Measurements from ENCODE around the gene ZNF76. TPM values are rescaled to one million over a fixed set of nuclear protein-coding genes. Genes with fewer than 3 reads are reported as not detected.
A peak's percentile ranks its signal among the peaks of the same experiment; 100 is the strongest.

The ZNF76 gene
- total RNA-seq, 1 donor from 2014 or later, result 26.4 TPM

DNA sequence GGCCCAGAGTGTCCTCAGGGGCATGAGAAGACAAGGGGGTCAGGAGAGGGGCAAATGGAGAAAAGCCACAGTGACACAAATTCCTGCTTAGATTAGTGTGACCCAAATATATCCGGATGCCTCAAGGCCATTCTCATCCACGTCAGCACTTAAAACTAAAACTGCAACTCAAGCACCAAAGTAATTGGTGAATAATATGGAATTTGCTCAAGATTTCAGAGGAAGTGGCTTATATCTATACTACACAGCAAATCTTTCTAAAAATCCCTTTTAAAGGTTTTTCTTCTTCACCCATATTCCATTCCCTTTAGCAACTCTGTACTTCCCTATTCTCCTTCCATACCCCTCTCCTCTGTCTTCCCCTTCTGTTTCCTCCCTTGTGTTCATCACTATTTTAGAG is 53.3 kb downstream of the ZNF76 start:
- no peaks in the 10 kb centered on the region for H3K9me3 Mint-ChIP-seq (ENCODE audit: unreplicated experiment)
- no peaks in the 10 kb centered on the region for H3K27me3 Mint-ChIP-seq (ENCODE audit: unreplicated experiment)
- no peak for DNase-seq (ENCODE audit: low spot score)
- H3K4me3 Mint-ChIP-seq (ENCODE audit: unreplicated experiment), result no peak overlapping the region
- TF ChIP-seq, protein P1, sequence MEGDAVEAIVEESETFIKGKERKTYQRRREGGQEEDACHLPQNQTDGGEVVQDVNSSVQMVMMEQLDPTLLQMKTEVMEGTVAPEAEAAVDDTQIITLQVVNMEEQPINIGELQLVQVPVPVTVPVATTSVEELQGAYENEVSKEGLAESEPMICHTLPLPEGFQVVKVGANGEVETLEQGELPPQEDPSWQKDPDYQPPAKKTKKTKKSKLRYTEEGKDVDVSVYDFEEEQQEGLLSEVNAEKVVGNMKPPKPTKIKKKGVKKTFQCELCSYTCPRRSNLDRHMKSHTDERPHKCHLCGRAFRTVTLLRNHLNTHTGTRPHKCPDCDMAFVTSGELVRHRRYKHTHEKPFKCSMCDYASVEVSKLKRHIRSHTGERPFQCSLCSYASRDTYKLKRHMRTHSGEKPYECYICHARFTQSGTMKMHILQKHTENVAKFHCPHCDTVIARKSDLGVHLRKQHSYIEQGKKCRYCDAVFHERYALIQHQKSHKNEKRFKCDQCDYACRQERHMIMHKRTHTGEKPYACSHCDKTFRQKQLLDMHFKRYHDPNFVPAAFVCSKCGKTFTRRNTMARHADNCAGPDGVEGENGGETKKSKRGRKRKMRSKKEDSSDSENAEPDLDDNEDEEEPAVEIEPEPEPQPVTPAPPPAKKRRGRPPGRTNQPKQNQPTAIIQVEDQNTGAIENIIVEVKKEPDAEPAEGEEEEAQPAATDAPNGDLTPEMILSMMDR (IDR thresholded peaks at IDR 0.05; ENCODE audit: unreplicated experiment), result no peak
- no peak overlapping the region for H3K27ac Mint-ChIP-seq (ENCODE audit: unreplicated experiment)
- H3K4me1 Mint-ChIP-seq (ENCODE audit: unreplicated experiment), result peaks cover 42% of the 10 kb centered on the region
- peaks cover 5% of the 10 kb centered on the region for H3K36me3 Mint-ChIP-seq (ENCODE audit: low read depth, unreplicated experiment)

DNA sequence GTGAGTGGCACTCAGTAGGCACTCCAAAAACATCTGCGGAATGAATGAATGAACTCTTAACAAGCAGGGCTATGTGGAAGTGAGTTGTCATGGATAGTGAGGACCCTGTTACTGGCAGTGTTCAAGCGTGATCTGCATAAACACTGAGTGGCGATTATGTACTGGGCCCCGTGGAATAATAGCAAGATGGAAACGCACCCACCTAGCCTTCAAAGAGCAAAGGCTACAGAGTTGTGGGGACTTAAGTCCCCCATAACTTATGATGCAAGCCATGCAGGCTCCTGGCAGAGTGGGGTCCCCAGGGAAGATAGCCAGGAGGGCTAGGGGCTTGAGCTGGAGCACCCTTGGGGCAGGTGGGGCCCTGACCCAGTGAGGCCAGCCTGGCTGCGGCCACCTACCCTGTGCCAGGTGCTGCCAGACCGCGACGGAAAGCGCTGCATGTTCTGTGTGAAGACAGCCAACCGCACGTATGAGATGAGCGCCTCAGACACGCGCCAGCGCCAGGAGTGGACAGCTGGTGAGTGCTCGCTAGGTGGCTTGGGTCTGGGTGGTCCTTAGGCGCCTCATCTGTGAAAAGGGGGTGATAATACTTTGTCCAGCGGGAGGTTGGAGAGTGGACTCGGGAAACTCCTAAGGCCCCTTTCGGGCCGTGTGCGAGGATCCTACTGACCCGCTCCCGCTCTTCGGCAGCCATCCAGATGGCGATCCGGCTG is 58.1 kb downstream of the ZNF76 start:
- TF ChIP-seq, protein P1 (IDR thresholded peaks at IDR 0.05; ENCODE audit: unreplicated experiment), result no peak
- H3K27me3 Mint-ChIP-seq (ENCODE audit: unreplicated experiment), result no peaks in the 10 kb centered on the region
- no peak for DNase-seq (ENCODE audit: low spot score)
- peaks cover 30% of the 10 kb centered on the region for H3K36me3 Mint-ChIP-seq (ENCODE audit: low read depth, unreplicated experiment)
- no peak overlapping the region for H3K27ac Mint-ChIP-seq (ENCODE audit: unreplicated experiment)
- H3K9me3 Mint-ChIP-seq (ENCODE audit: unreplicated experiment), result no peaks in the 10 kb centered on the region
- peaks cover 18% of the 10 kb centered on the region for H3K4me1 Mint-ChIP-seq (ENCODE audit: unreplicated experiment)
- H3K4me3 Mint-ChIP-seq (ENCODE audit: unreplicated experiment), result peak overlapping the region; percentile 87

DNA sequence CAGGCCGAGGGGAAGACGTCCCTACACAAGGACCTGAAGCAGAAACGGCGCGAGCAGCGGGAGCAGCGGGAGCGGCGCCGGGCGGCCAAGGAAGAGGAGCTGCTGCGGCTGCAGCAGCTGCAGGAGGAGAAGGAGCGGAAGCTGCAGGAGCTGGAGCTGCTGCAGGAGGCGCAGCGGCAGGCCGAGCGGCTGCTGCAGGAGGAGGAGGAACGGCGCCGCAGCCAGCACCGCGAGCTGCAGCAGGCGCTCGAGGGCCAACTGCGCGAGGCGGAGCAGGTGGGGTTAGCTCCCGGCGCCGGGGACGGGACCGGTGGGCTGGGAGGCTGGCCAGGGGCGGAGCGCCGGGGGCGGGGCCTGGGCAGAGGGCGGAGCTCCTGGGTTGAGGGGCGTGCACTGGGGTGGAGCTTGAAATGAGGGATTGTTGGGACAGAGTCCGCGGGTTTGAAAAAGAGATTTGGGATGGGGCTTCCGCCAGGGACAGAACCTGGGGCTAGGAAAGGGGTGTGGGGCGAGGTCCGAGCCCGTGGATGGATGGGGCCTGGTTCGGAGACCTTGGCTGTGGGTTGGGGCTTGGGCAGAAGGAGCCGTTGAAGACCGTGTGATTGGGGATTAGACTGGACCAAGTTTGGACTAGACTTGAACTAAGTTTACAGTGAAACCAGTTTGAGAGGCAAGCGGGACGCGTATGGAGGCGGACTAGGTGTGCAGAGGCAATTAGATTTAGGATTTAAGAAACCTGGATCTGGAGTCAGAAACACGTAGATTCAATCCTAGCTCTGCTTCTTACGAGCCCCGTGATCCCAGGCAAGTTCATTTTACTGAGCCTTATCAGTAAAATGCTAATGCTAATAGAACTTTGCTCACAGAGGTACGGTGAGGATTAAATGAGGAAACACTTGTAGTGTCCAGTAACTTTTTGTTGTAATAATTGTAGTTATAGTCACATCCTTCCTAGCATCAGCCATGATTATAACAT is 58.9 kb downstream of the ZNF76 start:
- peak overlapping the region; percentile 91 for H3K4me3 Mint-ChIP-seq (ENCODE audit: unreplicated experiment)
- DNase-seq (ENCODE audit: low spot score), result peak; percentile 90
- peaks cover 32% of the 10 kb centered on the region for H3K36me3 Mint-ChIP-seq (ENCODE audit: low read depth, unreplicated experiment)
- no peak overlapping the region for H3K27ac Mint-ChIP-seq (ENCODE audit: unreplicated experiment)
- TF ChIP-seq, protein P1 (IDR thresholded peaks at IDR 0.05; ENCODE audit: unreplicated experiment), result no peak
- no peaks in the 10 kb centered on the region for H3K27me3 Mint-ChIP-seq (ENCODE audit: unreplicated experiment)
- H3K4me1 Mint-ChIP-seq (ENCODE audit: unreplicated experiment), result peaks cover 12% of the 10 kb centered on the region
- H3K9me3 Mint-ChIP-seq (ENCODE audit: unreplicated experiment), result no peaks in the 10 kb centered on the region

DNA sequence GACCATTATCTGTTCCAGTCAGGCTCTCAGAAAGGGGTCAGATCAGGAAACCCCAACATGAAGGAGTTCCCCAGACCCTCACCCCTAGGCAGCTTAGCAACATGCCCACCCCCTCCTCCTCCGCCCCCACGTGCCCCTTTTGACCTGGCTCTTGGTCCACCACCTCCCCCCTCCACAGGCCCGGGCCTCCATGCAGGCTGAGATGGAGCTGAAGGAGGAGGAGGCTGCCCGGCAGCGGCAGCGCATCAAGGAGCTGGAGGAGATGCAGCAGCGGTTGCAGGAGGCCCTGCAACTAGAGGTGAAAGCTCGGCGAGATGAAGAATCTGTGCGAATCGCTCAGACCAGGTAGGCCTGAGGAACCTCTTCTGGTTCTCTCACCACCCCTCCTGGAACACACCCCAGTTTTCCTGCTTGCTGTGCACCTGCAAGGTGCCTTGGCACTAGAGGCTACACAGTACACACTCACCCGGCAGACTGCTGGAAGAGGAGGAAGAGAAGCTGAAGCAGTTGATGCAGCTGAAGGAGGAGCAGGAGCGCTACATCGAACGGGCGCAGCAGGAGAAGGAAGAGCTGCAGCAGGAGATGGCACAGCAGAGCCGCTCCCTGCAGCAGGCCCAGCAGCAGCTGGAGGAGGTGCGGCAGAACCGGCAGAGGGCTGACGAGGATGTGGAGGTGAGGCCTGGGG is 60.0 kb downstream of the ZNF76 start:
- Mint-ChIP-seq H3K27ac (ENCODE audit: unreplicated experiment) (no peak overlapping the region), H3K36me3 (ENCODE audit: low read depth, unreplicated experiment) (peaks cover 32% of the 10 kb centered on the region), H3K4me3 (ENCODE audit: unreplicated experiment) (peak overlapping the region; percentile 69), H3K27me3 (ENCODE audit: unreplicated experiment) (no peaks in the 10 kb centered on the region), H3K4me1 (ENCODE audit: unreplicated experiment) (peaks cover 11% of the 10 kb centered on the region), H3K9me3 (ENCODE audit: unreplicated experiment) (no peaks in the 10 kb centered on the region)
- DNase-seq (ENCODE audit: low spot score), result no peak
- TF ChIP-seq, protein P1 (IDR thresholded peaks at IDR 0.05; ENCODE audit: unreplicated experiment), result no peak
